Right atrium auricular region (tissue), 2 donors: Measurements from ENCODE around the gene TMEM40. TPM values are rescaled to one million over a fixed set of nuclear protein-coding genes. Genes with fewer than 3 reads are reported as not detected.

ENCODE experiments used
- DNase-seq: peaks from one replicate; pipeline ENCODE4 v3.0.0-alpha.2; 2019; ENCODE audit warnings: low spot score
- H3K27ac ChIP-seq, 2 donors: fragments of 200-600 bp; sonication (generic); 1 replicate in 1 of 2; 2 replicates in 1 of 2; pipeline ENCODE4 v1.5.1; 2016 to 2019
- H3K27me3 ChIP-seq, 2 donors: fragments of 200-600 bp; sonication (generic); one replicate each; pipeline versions ENCODE4 v1.5.1 to v1.6.0; 2017 to 2019
- H3K36me3 ChIP-seq: fragments of 200-600 bp; sonication (generic); one replicate; pipeline ENCODE4 v1.5.1; 2016
- H3K4me1 ChIP-seq, 2 donors: fragments of 200-600 bp; sonication (generic); one replicate each; pipeline versions ENCODE4 v1.5.1 to v1.6.0; 2017 to 2019
- H3K4me3 ChIP-seq, 2 donors: fragments of 200-600 bp; sonication (generic); 1 replicate in 1 of 2; 2 replicates in 1 of 2; pipeline ENCODE4 v1.5.1; 2017 to 2019; ENCODE audit warnings: mild to moderate bottlenecking in 1 of 2, moderate library complexity in 1 of 2
- H3K9me3 ChIP-seq, 2 donors: fragments of 200-600 bp; sonication (generic); one replicate each; pipeline ENCODE4 v1.5.1; 2019
- total RNA-seq, 2 donors: library from RNA; depleted of rRNA; stranded (reverse); fragments of >200 nt; gene quantifications; one replicate each; pipeline ENCODE4 v1.1.0, GENCODE V29; 2016
- TF ChIP-seq, protein P1 (sequence below), 2 donors: fragments of 200-600 bp; sonication (generic); IDR thresholded peaks; one replicate each; pipeline ENCODE4 v1.5.1; 2019; ENCODE audit warnings: antibody characterized with exemption in 2 of 2

The TMEM40 gene
- total RNA-seq, 2 donors from 2014 or later: 1.8 to 2.3 TPM

DNA sequence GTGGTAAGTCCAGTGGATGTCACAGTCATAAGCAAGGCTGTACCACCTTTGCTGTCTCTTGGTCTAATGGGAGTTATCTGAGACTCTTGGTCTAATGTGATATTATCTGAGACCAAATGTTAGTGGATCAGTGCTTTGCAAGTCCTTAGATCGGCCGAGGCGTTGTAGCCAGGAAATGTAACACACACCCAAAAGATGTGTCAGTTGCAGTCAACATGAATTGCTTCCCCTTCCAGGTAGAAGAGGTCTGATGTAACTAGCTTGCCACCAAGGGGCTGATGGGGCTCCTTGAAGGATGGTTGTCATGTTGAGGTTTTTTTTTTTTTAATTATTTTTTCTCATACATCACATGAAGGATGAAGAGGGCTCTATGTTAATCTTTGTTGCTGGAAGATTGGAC lies 49.7 kb downstream of the TMEM40 start:
- Histone ChIP-seq H3K4me1 (peaks cover 0 to 6% of the 10 kb centered on the region in 2 donors), H3K9me3 (no peaks in the 10 kb centered on the region), H3K4me3 (no peak overlapping the region), H3K27me3 (no peaks in the 10 kb centered on the region), H3K36me3 (no peaks in the 10 kb centered on the region), H3K27ac (no peak overlapping the region)
- TF ChIP-seq, protein P1, sequence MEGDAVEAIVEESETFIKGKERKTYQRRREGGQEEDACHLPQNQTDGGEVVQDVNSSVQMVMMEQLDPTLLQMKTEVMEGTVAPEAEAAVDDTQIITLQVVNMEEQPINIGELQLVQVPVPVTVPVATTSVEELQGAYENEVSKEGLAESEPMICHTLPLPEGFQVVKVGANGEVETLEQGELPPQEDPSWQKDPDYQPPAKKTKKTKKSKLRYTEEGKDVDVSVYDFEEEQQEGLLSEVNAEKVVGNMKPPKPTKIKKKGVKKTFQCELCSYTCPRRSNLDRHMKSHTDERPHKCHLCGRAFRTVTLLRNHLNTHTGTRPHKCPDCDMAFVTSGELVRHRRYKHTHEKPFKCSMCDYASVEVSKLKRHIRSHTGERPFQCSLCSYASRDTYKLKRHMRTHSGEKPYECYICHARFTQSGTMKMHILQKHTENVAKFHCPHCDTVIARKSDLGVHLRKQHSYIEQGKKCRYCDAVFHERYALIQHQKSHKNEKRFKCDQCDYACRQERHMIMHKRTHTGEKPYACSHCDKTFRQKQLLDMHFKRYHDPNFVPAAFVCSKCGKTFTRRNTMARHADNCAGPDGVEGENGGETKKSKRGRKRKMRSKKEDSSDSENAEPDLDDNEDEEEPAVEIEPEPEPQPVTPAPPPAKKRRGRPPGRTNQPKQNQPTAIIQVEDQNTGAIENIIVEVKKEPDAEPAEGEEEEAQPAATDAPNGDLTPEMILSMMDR (IDR thresholded peaks at IDR 0.05): no peak
- DNase-seq: no peak

DNA sequence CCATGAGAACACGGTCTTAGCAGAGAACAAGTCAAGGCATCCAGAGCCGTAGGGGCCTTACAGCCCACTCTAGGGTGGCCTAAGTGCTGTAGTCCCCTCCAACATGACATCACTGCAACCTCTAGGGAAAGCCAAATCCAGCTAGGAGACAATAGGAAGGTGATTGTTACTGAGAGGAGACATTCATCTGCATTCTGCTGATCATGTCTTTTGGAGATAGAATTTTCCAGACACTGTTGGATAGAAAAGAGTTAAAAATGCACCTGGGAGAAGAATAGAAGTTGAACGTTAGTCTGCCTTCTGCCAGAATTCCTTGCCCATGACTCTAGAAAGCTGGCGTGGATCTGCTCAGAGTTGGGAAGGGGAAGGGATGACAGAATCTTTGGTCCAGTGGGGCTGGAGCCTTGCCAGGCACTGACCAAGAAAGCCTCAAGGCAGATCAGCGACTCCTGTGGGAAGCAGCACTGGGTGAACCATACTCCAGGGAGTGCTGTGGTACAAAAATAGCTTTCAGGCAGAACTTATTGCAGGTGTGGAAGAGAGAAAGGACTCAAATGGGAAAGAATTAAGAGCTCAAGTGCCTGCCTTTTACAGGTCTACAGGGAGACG lies 50.4 kb downstream of the TMEM40 start:
- no peak for DNase-seq
- TF ChIP-seq, protein P1 (IDR thresholded peaks at IDR 0.05): no peak
- Histone ChIP-seq H3K4me3 (no peak overlapping the region), H3K4me1 (peaks cover 0 to 6% of the 10 kb centered on the region in 2 donors), H3K9me3 (no peaks in the 10 kb centered on the region), H3K27ac (no peak overlapping the region), H3K27me3 (no peaks in the 10 kb centered on the region), H3K36me3 (no peaks in the 10 kb centered on the region)

DNA sequence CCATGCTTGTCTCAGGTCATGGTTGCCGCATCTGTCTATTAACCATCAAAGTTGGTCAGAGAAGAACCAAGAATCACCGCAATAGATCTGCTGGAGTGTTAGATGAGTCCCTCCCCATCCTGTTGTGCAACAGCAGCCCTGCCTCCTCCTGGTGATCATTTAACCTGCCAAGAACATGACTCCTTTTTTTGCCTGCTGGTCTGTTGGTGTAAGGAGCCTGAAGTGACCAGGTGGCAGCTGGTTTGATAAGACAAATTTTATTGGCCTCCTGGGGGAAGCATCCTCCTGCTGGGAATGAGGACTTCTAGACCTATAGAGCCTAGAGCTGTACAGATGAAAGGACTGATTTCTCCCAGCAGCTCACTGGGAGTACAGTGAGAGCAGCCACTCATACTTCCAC lies 51.6 kb downstream of the TMEM40 start:
- TF ChIP-seq, protein P1 (IDR thresholded peaks at IDR 0.05): no peak
- no peak for DNase-seq
- Histone ChIP-seq H3K27ac (no peak overlapping the region), H3K9me3 (no peaks in the 10 kb centered on the region), H3K4me1 (peaks cover 0 to 6% of the 10 kb centered on the region in 2 donors), H3K4me3 (no peak overlapping the region), H3K27me3 (no peaks in the 10 kb centered on the region), H3K36me3 (no peaks in the 10 kb centered on the region)

DNA sequence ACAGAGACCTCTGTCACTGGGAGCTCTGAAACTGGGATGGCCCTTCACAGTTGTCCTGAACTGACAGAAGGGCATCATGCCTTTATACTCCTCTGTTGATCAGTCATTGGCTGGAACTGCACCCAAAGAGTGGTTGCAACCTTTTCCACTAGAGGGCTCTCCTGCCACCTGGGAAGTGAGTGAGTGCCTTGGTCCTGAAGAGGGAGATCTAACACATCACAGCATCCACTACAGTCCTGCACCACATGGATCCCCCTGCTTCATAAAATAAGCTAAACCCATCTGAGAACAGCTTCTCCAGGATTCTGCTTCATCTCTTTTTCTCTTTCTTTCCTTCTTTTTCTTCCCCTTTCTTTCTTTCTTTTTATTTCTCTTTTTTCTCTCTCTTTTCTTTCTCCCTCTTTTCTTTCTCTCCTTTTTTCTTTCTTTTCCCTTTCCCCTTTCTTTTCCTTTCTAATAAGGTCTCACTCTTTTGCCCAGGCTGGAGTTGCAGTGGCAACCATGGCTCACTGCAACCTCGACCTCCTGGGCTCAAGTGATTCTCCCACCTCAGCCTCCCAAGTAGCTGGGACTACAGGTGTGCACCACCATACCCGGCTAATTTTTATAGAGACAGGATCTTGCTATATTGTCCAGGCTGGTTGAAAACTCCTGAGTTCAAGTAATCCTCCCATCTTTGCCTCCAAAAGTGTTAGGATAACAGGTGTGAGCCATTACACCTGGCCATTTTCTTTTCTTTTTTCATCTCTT lies 52.4 kb downstream of the TMEM40 start:
- DNase-seq: peak; percentile 70
- Histone ChIP-seq H3K36me3 (no peaks in the 10 kb centered on the region), H3K27ac (no peak overlapping the region), H3K27me3 (no peaks in the 10 kb centered on the region), H3K4me1 (peaks cover 0 to 6% of the 10 kb centered on the region in 2 donors), H3K9me3 (no peaks in the 10 kb centered on the region), H3K4me3 (no peak overlapping the region)
- TF ChIP-seq, protein P1 (IDR thresholded peaks at IDR 0.05): peak; percentile 45 to 61

DNA sequence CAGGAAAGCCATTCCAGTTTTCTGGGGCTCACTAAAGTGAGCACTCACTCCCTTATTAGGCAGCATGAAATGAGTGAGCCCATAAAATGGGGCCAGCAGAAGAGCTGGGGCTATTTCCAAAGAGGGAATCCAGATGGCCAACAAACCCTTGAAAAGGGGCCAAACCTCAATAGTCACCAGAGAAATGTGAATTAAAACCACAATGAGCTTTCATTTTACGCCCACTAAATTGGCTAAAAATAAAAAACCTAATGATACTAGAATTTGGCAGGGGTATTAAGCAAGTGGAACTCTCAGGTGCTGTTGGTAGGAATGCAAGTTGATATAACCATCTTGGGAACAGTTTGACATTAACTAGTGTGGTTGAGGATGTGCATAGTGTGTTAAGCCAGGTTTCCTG lies 53.1 kb downstream of the TMEM40 start:
- Histone ChIP-seq H3K27ac (peak overlapping the region in 1 of 2 donors; percentile 62), H3K27me3 (no peaks in the 10 kb centered on the region), H3K4me3 (no peak overlapping the region), H3K36me3 (no peaks in the 10 kb centered on the region), H3K4me1 (peaks cover 0 to 6% of the 10 kb centered on the region in 2 donors), H3K9me3 (no peaks in the 10 kb centered on the region)
- TF ChIP-seq, protein P1 (IDR thresholded peaks at IDR 0.05): no peak
- no peak for DNase-seq
